Uterus (tissue), 2 donors: ENCODE data around the gene LRCH3.
"Not testable (repeated sequence)": the region's sequence is repeated elsewhere in the genome, so short reads cannot be mapped to it uniquely, and the experiment has no call there.

Experiments
- CTCF ChIP-seq, 4 experiments: fragments of 200-600 bp in 2 of 4; fragments of 450-650 bp in 2 of 4; sonication (generic) in 2 of 4; IDR thresholded peaks; one replicate each; pipeline ENCODE4 v1.5.1; 2016 to 2019; ENCODE audit warnings: antibody characterized with exemption in 4 of 4, mild to moderate bottlenecking in 2 of 4, moderate library complexity in 1 of 4
- POLR2A ChIP-seq, 2 donors: fragments of 450-650 bp; IDR thresholded peaks; one replicate each; pipeline ENCODE4 v1.6.1; 2016; ENCODE audit warnings: antibody characterized with exemption in 2 of 2, mild to moderate bottlenecking in 1 of 2, moderate library complexity in 1 of 2

GRCh38 chr3:197908550-197908949 lies 117.5 kb downstream of the LRCH3 start:
- TF ChIP-seq POLR2A, CTCF (IDR thresholded peaks at IDR 0.05): not testable (repeated sequence)
